H9 (cell line): ENCODE data around the gene SMC3. TPM values are rescaled to one million over a fixed set of nuclear protein-coding genes. Genes with fewer than 3 reads are reported as not detected.

Experiments used
- DNase-seq: peaks from one replicate; pipeline ENCODE4 v3.0.0-alpha.2; 2017
- H2AFZ ChIP-seq: one replicate; pipeline ENCODE4 v1.6.1; 2013; ENCODE audit warnings: mild to moderate bottlenecking, low read length, control low read depth, moderate library complexity
- H2AK5ac ChIP-seq: 2 replicates; pipeline ENCODE4 v1.6.1; 2013; ENCODE audit warnings: low read length, control low read depth, mixed read lengths; ENCODE audit not compliant: insufficient read length
- H2BK120ac ChIP-seq: one replicate; pipeline ENCODE4 v1.6.1; 2013; ENCODE audit warnings: low read depth, mild to moderate bottlenecking, low read length, control low read depth, inconsistent platforms; ENCODE audit not compliant: poor library complexity, severe bottlenecking
- H2BK12ac ChIP-seq: 2 replicates; pipeline ENCODE4 v1.6.1; 2013; ENCODE audit warnings: low read length, control low read depth, mixed read lengths, low read depth; ENCODE audit not compliant: insufficient read length
- H2BK15ac ChIP-seq: 2 replicates; pipeline ENCODE4 v1.6.1; 2013; ENCODE audit warnings: low read depth, low read length, control low read depth
- H2BK20ac ChIP-seq: one replicate; pipeline ENCODE4 v1.6.1; 2013; ENCODE audit warnings: low read depth, mild to moderate bottlenecking, low read length, control low read depth, inconsistent platforms; ENCODE audit not compliant: poor library complexity, severe bottlenecking
- H2BK5ac ChIP-seq: 2 replicates; pipeline ENCODE4 v1.6.1; 2013; ENCODE audit warnings: low read length, control low read depth, mixed read lengths; ENCODE audit not compliant: insufficient read length
- H3K14ac ChIP-seq: 2 replicates; pipeline ENCODE4 v1.6.1; 2013; ENCODE audit warnings: low read length, control low read depth; ENCODE audit not compliant: insufficient read depth
- H3K18ac ChIP-seq: 2 replicates; pipeline ENCODE4 v1.6.1; 2013; ENCODE audit warnings: low read depth, mild to moderate bottlenecking, mixed read lengths, low read length, control low read depth; ENCODE audit not compliant: insufficient read length
- H3K23ac ChIP-seq: 2 replicates; pipeline ENCODE4 v1.6.1; 2013; ENCODE audit warnings: low read length, control low read depth, mixed read lengths, low read depth; ENCODE audit not compliant: insufficient read length
- H3K23me2 ChIP-seq: 2 replicates; pipeline ENCODE4 v1.6.1; 2013; ENCODE audit warnings: low read depth, mild to moderate bottlenecking, mixed read lengths, low read length, control low read depth; ENCODE audit not compliant: insufficient read length, poor library complexity, severe bottlenecking
- H3K27ac ChIP-seq: 2 replicates; pipeline ENCODE4 v1.5.1; 2013; ENCODE audit warnings: low read length, control low read depth, mixed read lengths, low read depth; ENCODE audit not compliant: insufficient read length
- H3K27me3 ChIP-seq: 2 replicates; pipeline ENCODE4 v1.6.1; 2013; ENCODE audit warnings: low read length, control low read depth, inconsistent platforms; ENCODE audit not compliant: insufficient read depth
- H3K4ac ChIP-seq: 2 replicates; pipeline ENCODE4 v1.6.1; 2013; ENCODE audit warnings: low read depth, mild to moderate bottlenecking, control low read depth, inconsistent platforms, low read length, moderate library complexity
- H3K4me1 ChIP-seq: 2 replicates; pipeline ENCODE4 v1.6.1; 2013; ENCODE audit warnings: low read length, control low read depth, inconsistent platforms; ENCODE audit not compliant: insufficient read depth
- H3K4me2 ChIP-seq: 2 replicates; pipeline ENCODE4 v1.6.1; 2013; ENCODE audit warnings: low read length, control low read depth, mixed read lengths; ENCODE audit not compliant: insufficient read length, insufficient read depth
- H3K56ac ChIP-seq: 2 replicates; pipeline ENCODE4 v1.6.1; 2013; ENCODE audit warnings: low read depth, mild to moderate bottlenecking, mixed read lengths, low read length, control low read depth; ENCODE audit not compliant: insufficient read length
- H3K79me1 ChIP-seq: 2 replicates; pipeline ENCODE4 v1.6.1; 2013; ENCODE audit warnings: low read depth, mild to moderate bottlenecking, moderate library complexity, low read length, control low read depth, inconsistent platforms; ENCODE audit not compliant: insufficient read depth, poor library complexity, severe bottlenecking
- H3K79me2 ChIP-seq: 2 replicates; pipeline ENCODE4 v1.6.1; 2013; ENCODE audit warnings: low read length, control low read depth, inconsistent platforms; ENCODE audit not compliant: insufficient read depth
- H3K9ac ChIP-seq: 2 replicates; pipeline ENCODE4 v1.6.1; 2013; ENCODE audit warnings: low read length, control low read depth, mixed read lengths; ENCODE audit not compliant: insufficient read length; ENCODE audit errors: extremely low read depth
- H3K9me3 ChIP-seq: one replicate; pipeline ENCODE4 v1.6.1; 2013; ENCODE audit warnings: low read depth, low read length, inconsistent platforms; ENCODE audit not compliant: control insufficient read depth
- H3T11ph ChIP-seq: one replicate; pipeline ENCODE4 v1.6.1; 2013; ENCODE audit warnings: mild to moderate bottlenecking, low read length, control low read depth, inconsistent platforms
- H4K20me1 ChIP-seq: one replicate; pipeline ENCODE4 v1.6.1; 2013; ENCODE audit not compliant: control insufficient read depth, insufficient read length, insufficient read depth
- H4K5ac ChIP-seq: 2 replicates; pipeline ENCODE4 v1.6.1; 2013; ENCODE audit warnings: low read depth, mild to moderate bottlenecking, mixed read lengths, low read length, control low read depth; ENCODE audit not compliant: insufficient read length
- H4K8ac ChIP-seq: replicated peaks from 2 replicates; pipeline ENCODE4 v1.6.1; 2013; ENCODE audit warnings: low read length, control low read depth, mixed read lengths, low read depth; ENCODE audit not compliant: insufficient read length
- H4K91ac ChIP-seq: 2 replicates; pipeline ENCODE4 v1.6.1; 2013; ENCODE audit warnings: low read depth, mild to moderate bottlenecking, moderate library complexity, mixed read lengths, low read length, control low read depth; ENCODE audit not compliant: insufficient read length
- H3K27ac Mint-ChIP-seq, 3 experiments: 2 replicates in 2 of 3; 3 replicates in 1 of 3; pipeline ENCODE4 v1.8.0; 2020 to 2021; ENCODE audit warnings: mixed read lengths in 3 of 3, mild to moderate bottlenecking in 1 of 3, moderate library complexity in 1 of 3
- H3K27me3 Mint-ChIP-seq: 2 replicates; pipeline ENCODE4 v1.8.0; 2021; ENCODE audit warnings: low read depth, mild to moderate bottlenecking, moderate library complexity, mixed read lengths
- H3K36me3 Mint-ChIP-seq, 3 experiments: 2 replicates in 2 of 3; 3 replicates in 1 of 3; pipeline ENCODE4 v1.8.0; 2020 to 2021; ENCODE audit warnings: low read depth in 3 of 3, mixed read lengths in 3 of 3; ENCODE audit not compliant: insufficient read depth in 1 of 3
- H3K4me1 Mint-ChIP-seq, 2 experiments: 2 replicates each; pipeline ENCODE4 v1.8.0; 2020; ENCODE audit warnings: mixed read lengths in 2 of 2
- H3K4me3 Mint-ChIP-seq, 2 experiments: 2 replicates in 1 of 2; 3 replicates in 1 of 2; pipeline ENCODE4 v1.8.0; 2020 to 2021; ENCODE audit warnings: mild to moderate bottlenecking in 2 of 2, mixed read lengths in 2 of 2, moderate library complexity in 1 of 2
- H3K9me3 Mint-ChIP-seq, 2 experiments: 2 replicates in 1 of 2; 3 replicates in 1 of 2; pipeline ENCODE4 v1.8.0; 2020; ENCODE audit warnings: mild to moderate bottlenecking in 2 of 2, mixed read lengths in 2 of 2, moderate library complexity in 1 of 2
- CTCF ChIP-seq: fragments of 200-600 bp; sonication (generic); conservative IDR thresholded peaks from 3 replicates; pipeline ENCODE4 v1.8.0; 2021; ENCODE audit warnings: antibody characterized with exemption, mild to moderate bottlenecking
- WGBS: extraction: QIAGEN DNeasy Blood & Tissue Kit; methylation state at CpG from one replicate; pipeline ENCODE4 v1.1.7; 2013; ENCODE audit warnings: missing lambda C conversion rate, low lambda C conversion rate, mixed read lengths; ENCODE audit not compliant: insufficient read length; ENCODE audit errors: extremely low coverage; 5-methylcytosine and 5-hydroxymethylcytosine counted together
- total RNA-seq: library from RNA; stranded (reverse); gene quantifications from 2 replicates; pipeline ENCODE4 v1.2.1, GENCODE V29; 2021

SMC3 gene
- total RNA-seq, 1 experiment from 2014 or later = 82.4 TPM

- Histone ChIP-seq H2BK12ac (no peak overlapping the region), H4K91ac (no peak overlapping the region), H3K4ac (no peak overlapping the region), H2BK20ac (no peak overlapping the region), H3K18ac (no peak overlapping the region), H2BK120ac (no peak overlapping the region), H3K56ac (no peak overlapping the region), H3K4me2 (no peak overlapping the region), H4K5ac (no peak overlapping the region), H3K23me2 (no peaks in the 10 kb centered on the region), H2AFZ (no peak overlapping the region), H3K23ac (no peak overlapping the region), H2AK5ac (no peak overlapping the region), H3T11ph (no peak overlapping the region), H3K9me3 (no peaks in the 10 kb centered on the region), H3K14ac (no peak overlapping the region), H3K4me1 (no peaks in the 10 kb centered on the region), H4K20me1 (no peaks in the 10 kb centered on the region), H4K8ac (no peak overlapping the region), H3K9ac (no peak overlapping the region), H2BK5ac (no peak overlapping the region), H2BK15ac (no peak overlapping the region), H3K79me1 (no peaks in the 10 kb centered on the region), H3K79me2 (no peaks in the 10 kb centered on the region), H3K27ac (no peak overlapping the region), H3K27me3 (no peaks in the 10 kb centered on the region)
- Mint-ChIP-seq H3K36me3 (peaks cover 50 to 91% (median 87%) of the 10 kb centered on the region in 3 experiments; a peak in 6 of 7 replicates), H3K4me3 (no peak overlapping the region), H3K9me3 (no peaks in the 10 kb centered on the region), H3K27me3 (no peaks in the 10 kb centered on the region), H3K27ac (no peak overlapping the region), H3K4me1 (no peaks in the 10 kb centered on the region)
- no CpG with 5 or more reads among the region's 3 CpGs for WGBS
- no peak for TF ChIP-seq CTCF
- DNase-seq = no peak
Observed at GRCh38 chr10:110584006-110584405, 16.5 kb downstream of the SMC3 start.
